Vagina (tissue), 2 donors: Measurements from ENCODE around the gene PACS1. TPM values are rescaled to one million over a fixed set of nuclear protein-coding genes. Genes with fewer than 3 reads are reported as not detected.

Experiments used
- DNase-seq, 2 donors: peaks; one replicate each; pipeline ENCODE4 v3.0.0-alpha.2; 2017; ENCODE audit errors: extremely low spot score in 2 of 2
- H3K27ac ChIP-seq: fragments of 200-600 bp; sonication (generic); one replicate; pipeline ENCODE4 v1.5.1; 2019
- H3K27me3 ChIP-seq: fragments of 200-600 bp; sonication (generic); one replicate; pipeline ENCODE4 v1.5.1; 2019
- H3K36me3 ChIP-seq, 2 donors: fragments of 200-600 bp; sonication (generic); one replicate each; pipeline ENCODE4 v1.5.1; 2017 to 2019
- H3K4me1 ChIP-seq: fragments of 200-600 bp; sonication (generic); one replicate; pipeline ENCODE4 v1.5.1; 2019
- H3K4me3 ChIP-seq, 2 donors: fragments of 200-600 bp; sonication (generic); 1 replicate in 1 of 2; 2 replicates in 1 of 2; pipeline ENCODE4 v1.5.1; 2016 to 2019
- H3K9me3 ChIP-seq: fragments of 200-600 bp; sonication (generic); one replicate; pipeline ENCODE4 v1.5.1; 2019
- POLR2A ChIP-seq, 2 donors: fragments of 450-650 bp; IDR thresholded peaks; one replicate each; pipeline ENCODE4 v1.6.1; 2017; ENCODE audit warnings: antibody characterized with exemption in 2 of 2, mild to moderate bottlenecking in 2 of 2, moderate library complexity in 2 of 2
- POLR2AphosphoS5 ChIP-seq, 2 donors: sonication (generic); formaldehyde crosslinking; IDR thresholded peaks; one replicate each; pipeline ENCODE4 v1.9.0; 2017; ENCODE audit warnings: antibody characterized with exemption in 2 of 2, mild to moderate bottlenecking in 2 of 2, low read depth in 1 of 2; ENCODE audit not compliant: insufficient read depth in 1 of 2
- intact Hi-C: fragments of 100-400 bp; cut with DNase I; formaldehyde crosslinking; loops from one replicate; pipeline ENCODE4 v1.15.1; 2023
- total RNA-seq: library from RNA; depleted of rRNA; stranded (reverse); fragments of >200 nt; gene quantifications from one replicate; pipeline ENCODE4 v1.2.3, GENCODE V29; 2016
- TF ChIP-seq, protein P1 (sequence below), 3 experiments: fragments of 450-650 bp in 2 of 3; fragments of 200-600 bp in 1 of 3; sonication (generic) in 1 of 3; IDR thresholded peaks; one replicate each; pipeline ENCODE4 v1.5.1; 2017 to 2019; ENCODE audit warnings: antibody characterized with exemption in 3 of 3, mild to moderate bottlenecking in 2 of 3, moderate library complexity in 2 of 3

PACS1 gene
- total RNA-seq, 1 donor from 2014 or later: 66.0 TPM

DNA sequence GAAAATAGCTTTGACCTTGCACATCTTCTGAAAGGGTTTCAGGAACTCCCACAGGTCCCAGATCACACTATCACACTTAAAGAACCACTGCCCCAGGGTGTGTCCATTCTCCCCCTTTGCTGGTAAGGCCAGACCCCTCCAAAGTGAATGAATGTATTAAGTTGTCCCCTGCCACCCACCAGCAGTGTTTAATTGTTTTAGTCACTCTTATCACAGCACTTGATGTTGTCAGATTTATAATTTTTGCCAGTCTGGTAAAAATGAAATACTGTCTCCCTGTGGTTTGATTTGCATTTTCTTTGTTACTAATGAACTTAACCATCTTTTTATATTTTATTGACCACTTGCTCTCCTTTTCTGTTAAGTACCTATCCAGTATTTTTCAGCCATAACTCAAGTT lies 108.8 kb downstream of the PACS1 start:
- Histone ChIP-seq H3K9me3 (no peaks in the 10 kb centered on the region), H3K4me1 (no peaks in the 10 kb centered on the region), H3K27ac (no peak overlapping the region), H3K36me3 (no peaks in the 10 kb centered on the region), H3K4me3 (no peak overlapping the region), H3K27me3 (no peaks in the 10 kb centered on the region)
- intact Hi-C loops: no loop called here
- no peak for DNase-seq
- TF ChIP-seq POLR2A (IDR thresholded peaks at IDR 0.05): no peak
- no peak for TF ChIP-seq POLR2AphosphoS5 (IDR thresholded peaks at IDR 0.05; ENCODE audit: insufficient read depth in 1 of 2, low read depth in 1 of 2)
- TF ChIP-seq, protein P1, sequence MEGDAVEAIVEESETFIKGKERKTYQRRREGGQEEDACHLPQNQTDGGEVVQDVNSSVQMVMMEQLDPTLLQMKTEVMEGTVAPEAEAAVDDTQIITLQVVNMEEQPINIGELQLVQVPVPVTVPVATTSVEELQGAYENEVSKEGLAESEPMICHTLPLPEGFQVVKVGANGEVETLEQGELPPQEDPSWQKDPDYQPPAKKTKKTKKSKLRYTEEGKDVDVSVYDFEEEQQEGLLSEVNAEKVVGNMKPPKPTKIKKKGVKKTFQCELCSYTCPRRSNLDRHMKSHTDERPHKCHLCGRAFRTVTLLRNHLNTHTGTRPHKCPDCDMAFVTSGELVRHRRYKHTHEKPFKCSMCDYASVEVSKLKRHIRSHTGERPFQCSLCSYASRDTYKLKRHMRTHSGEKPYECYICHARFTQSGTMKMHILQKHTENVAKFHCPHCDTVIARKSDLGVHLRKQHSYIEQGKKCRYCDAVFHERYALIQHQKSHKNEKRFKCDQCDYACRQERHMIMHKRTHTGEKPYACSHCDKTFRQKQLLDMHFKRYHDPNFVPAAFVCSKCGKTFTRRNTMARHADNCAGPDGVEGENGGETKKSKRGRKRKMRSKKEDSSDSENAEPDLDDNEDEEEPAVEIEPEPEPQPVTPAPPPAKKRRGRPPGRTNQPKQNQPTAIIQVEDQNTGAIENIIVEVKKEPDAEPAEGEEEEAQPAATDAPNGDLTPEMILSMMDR (IDR thresholded peaks at IDR 0.05): no peak

DNA sequence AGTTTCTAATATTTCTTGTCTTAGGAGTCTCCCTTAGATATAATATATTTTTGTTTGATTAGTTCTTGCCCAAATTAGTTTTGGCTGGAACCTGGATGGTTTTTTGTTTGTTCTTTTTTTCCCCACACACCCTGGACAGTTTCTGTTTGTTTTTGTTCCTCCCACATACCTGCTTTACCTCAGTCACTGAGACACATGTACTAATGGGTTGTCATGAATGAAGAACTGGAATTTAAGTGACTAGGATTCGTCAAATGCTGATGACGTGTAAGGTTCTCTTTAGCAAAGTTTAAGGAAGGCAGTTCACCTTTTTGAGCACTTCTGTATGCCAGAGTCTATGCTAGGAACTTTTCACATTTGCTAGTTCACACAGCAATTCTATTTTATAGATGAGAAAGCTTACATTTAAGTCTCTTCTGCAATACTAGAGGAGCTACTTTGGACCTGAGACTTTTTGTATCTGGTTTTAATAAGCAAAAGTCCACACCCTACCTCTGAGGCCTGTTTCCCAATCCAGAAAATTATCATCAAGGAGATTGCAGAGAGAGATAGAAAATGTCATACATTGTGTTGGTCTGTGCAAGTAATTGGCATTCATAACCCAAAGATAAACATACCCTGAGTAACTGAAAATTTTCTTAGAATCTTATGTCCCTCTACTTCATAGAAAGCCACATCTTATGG lies 111.7 kb downstream of the PACS1 start:
- Histone ChIP-seq H3K27ac (no peak overlapping the region), H3K36me3 (no peaks in the 10 kb centered on the region), H3K4me3 (no peak overlapping the region), H3K27me3 (no peaks in the 10 kb centered on the region), H3K9me3 (no peaks in the 10 kb centered on the region), H3K4me1 (no peaks in the 10 kb centered on the region)
- intact Hi-C loops: no loop called here
- DNase-seq: no peak
- TF ChIP-seq, protein P1 (IDR thresholded peaks at IDR 0.05): no peak
- no peak for TF ChIP-seq POLR2AphosphoS5 (IDR thresholded peaks at IDR 0.05; ENCODE audit: insufficient read depth in 1 of 2, low read depth in 1 of 2)
- no peak for TF ChIP-seq POLR2A (IDR thresholded peaks at IDR 0.05)

GRCh38 chr11:66183494-66184048 lies 113.5 kb downstream of the PACS1 start:
- no peak overlapping the region for H3K27ac ChIP-seq
- DNase-seq: no peak
- H3K4me1 ChIP-seq: no peaks in the 10 kb centered on the region
- H3K36me3 ChIP-seq: no peaks in the 10 kb centered on the region
- no peak overlapping the region for H3K4me3 ChIP-seq
- TF ChIP-seq POLR2A (IDR thresholded peaks at IDR 0.05) (no peak), POLR2AphosphoS5 (IDR thresholded peaks at IDR 0.05; ENCODE audit: insufficient read depth in 1 of 2, low read depth in 1 of 2) (no peak)
- TF ChIP-seq, protein P1 (IDR thresholded peaks at IDR 0.05): no peak
- intact Hi-C loops: no loop called here
- no peaks in the 10 kb centered on the region for H3K9me3 ChIP-seq
- no peaks in the 10 kb centered on the region for H3K27me3 ChIP-seq

- Histone ChIP-seq H3K9me3 (no peaks in the 10 kb centered on the region), H3K4me3 (no peak overlapping the region), H3K27me3 (no peaks in the 10 kb centered on the region), H3K36me3 (no peaks in the 10 kb centered on the region), H3K4me1 (no peaks in the 10 kb centered on the region), H3K27ac (no peak overlapping the region)
- no peak for TF ChIP-seq POLR2AphosphoS5 (IDR thresholded peaks at IDR 0.05; ENCODE audit: insufficient read depth in 1 of 2, low read depth in 1 of 2)
- TF ChIP-seq POLR2A (IDR thresholded peaks at IDR 0.05): no peak
- TF ChIP-seq, protein P1 (IDR thresholded peaks at IDR 0.05): no peak
- intact Hi-C loops: no loop called here
- no peak for DNase-seq
Observed at GRCh38 chr11:66184728-66185127, 114.7 kb downstream of the PACS1 start.

GRCh38 chr11:66186470-66186869 lies 116.4 kb downstream of the PACS1 start:
- TF ChIP-seq, protein P1 (IDR thresholded peaks at IDR 0.05): no peak
- no peak overlapping the region for H3K4me3 ChIP-seq
- no peaks in the 10 kb centered on the region for H3K4me1 ChIP-seq
- no peaks in the 10 kb centered on the region for H3K27me3 ChIP-seq
- intact Hi-C loops: no loop called here
- H3K27ac ChIP-seq: no peak overlapping the region
- no peaks in the 10 kb centered on the region for H3K36me3 ChIP-seq
- DNase-seq: no peak
- H3K9me3 ChIP-seq: no peaks in the 10 kb centered on the region
